T-helper 1 cell treated with Interleukin-12 subunit alpha and Interleukin-12 subunit beta and Interleukin-4 antibody, amounts not matched to agents 30 ng/mL and 1 ng/mL, for 36 hours (primary cell): ENCODE measurements around the gene GNG7. TPM values are rescaled to one million over a fixed set of nuclear protein-coding genes. Genes with fewer than 3 reads are reported as not detected.

Source experiments
- total RNA-seq: library from RNA; stranded (reverse); gene quantifications from 2 replicates; pipeline ENCODE4 v1.2.3, GENCODE V29; 2022

Gene GNG7
- total RNA-seq, 1 donor from 2014 or later = 0.32 TPM

Other genes with a start within 250 kb of the GNG7 start
- gene LMNB2, start 245.7 kb downstream of the GNG7 start, total RNA-seq = 93.1 and 95.0 TPM in 2 replicates
- gene GADD45B, start 226.6 kb downstream of the GNG7 start, total RNA-seq = 72.4 and 85.8 TPM in 2 replicates
- gene DIRAS1, start 18.7 kb upstream of the GNG7 start, total RNA-seq = not detected in 2 replicates
- 30.9 and 36.0 TPM in 2 replicates for gene SLC39A3, start 37.3 kb upstream of the GNG7 start, total RNA-seq
- 49.2 and 52.2 TPM in 2 replicates for gene SGTA, start 80.6 kb upstream of the GNG7 start, total RNA-seq
- gene THOP1, start 82.8 kb upstream of the GNG7 start, total RNA-seq = 96.0 and 103 TPM in 2 replicates
- gene ZNF554, start 117.2 kb upstream of the GNG7 start, total RNA-seq = 3.2 and 3.4 TPM in 2 replicates
- 1.0 and 1.2 TPM in 2 replicates for gene ZNF555, start 138.8 kb upstream of the GNG7 start, total RNA-seq
- gene ZNF556, start 164.6 kb upstream of the GNG7 start, total RNA-seq = not detected in 2 replicates
- gene ZNF57, start 198.2 kb upstream of the GNG7 start, total RNA-seq = 1.8 TPM in 2 replicates
- 3.0 and 3.3 TPM in 2 replicates for gene ZNF77, start 242.3 kb upstream of the GNG7 start, total RNA-seq